GM18858 (cell line): ENCODE data around the gene CABLES1.
A peak's percentile ranks its signal among the peaks of the same experiment; 100 is the strongest.

Experiments
- ATAC-seq: cut with Tn5 transposase; IDR thresholded peaks from one replicate; pipeline ENCODE4 v1.9.1; 2021; ENCODE audit not compliant: unreplicated experiment

The CABLES1 gene

DNA sequence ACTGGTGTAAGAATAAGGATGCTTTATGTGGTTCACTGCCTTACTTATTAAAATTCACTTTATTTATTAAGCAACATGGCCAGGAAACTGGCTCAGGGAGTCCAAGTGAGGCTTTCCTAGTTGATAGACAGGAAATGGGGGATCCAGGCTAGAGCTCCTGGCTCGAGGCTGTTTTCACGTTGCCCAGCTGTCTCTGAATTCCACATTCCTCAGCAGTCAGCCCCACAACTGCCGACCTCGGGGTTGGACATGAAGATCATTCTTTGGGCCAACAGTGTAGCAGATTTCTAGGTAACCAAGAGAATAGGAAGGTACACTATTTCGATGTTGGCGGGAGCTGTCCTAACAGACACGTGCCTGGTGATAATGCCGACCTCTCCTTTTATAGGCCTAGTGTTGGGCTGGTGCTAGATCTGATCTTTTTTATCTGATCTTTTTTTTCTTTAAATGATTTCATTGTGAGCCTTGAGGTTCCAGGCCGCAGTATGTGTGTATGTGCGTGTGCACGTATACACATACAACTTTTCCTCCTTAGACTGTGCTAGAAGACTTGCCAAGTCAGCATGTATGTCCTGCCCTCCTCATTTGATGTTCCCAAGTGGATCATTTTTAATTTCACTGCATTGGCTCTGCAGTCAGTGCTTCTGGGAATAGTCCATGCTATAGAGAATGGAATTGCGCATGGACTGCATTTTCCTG, 103.5 kb downstream of the CABLES1 start:
- no peak for ATAC-seq

DNA sequence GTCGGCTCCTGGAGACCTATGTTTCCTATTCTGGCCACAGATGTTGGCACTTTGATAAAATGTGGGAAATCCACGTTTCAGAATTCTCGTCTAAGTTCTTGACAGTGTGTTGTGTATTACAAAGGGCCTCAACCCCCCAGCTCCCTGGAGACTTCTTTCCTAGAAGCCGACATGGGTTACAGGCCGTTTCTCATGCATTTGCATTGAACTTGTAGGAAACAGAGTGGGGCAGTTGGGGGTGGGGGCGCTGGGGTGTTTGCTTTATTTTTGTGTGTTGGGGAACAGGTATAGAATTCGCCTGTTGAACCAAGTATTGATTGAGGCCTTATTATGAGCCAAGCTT, 104.0 kb downstream of the CABLES1 start:
- no peak for ATAC-seq

DNA sequence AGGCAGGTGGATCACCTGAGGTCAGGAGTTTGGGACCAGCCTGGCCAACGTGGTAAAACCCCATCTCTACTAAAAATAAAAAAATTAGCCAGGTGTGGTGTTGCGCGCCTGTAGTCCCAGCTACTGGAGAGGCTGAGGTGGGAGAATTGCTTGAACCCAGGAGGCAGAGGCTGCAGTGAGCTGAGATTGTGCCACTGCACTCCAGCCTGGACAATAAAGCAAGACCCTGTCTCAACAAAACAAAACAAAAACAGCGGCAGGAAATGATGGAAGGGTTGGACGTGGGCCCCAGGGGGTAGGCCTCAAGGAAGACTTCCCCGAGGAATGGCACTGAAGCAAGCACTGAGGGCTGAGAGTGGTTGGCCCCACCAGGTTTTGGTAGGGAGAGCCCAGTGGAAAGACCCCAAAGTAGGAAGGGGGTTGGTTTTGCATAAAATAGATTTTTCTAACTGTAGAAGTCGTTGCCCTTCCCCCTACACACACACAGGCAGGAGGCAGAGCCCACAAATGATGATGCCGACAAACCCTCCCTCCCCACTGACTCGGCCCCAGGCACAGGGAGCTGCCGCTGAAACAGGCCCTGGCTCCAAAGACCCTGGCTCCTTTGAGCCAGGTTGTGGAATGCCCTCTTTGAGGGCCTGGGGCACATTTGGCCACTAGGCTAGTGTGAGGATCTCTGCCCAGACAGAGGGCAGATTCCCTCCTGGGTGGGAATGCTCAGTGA, 104.8 kb downstream of the CABLES1 start:
- no peak for ATAC-seq

GRCh38 chr18:23240609-23240930, 105.3 kb downstream of the CABLES1 start:
- ATAC-seq: no peak

DNA sequence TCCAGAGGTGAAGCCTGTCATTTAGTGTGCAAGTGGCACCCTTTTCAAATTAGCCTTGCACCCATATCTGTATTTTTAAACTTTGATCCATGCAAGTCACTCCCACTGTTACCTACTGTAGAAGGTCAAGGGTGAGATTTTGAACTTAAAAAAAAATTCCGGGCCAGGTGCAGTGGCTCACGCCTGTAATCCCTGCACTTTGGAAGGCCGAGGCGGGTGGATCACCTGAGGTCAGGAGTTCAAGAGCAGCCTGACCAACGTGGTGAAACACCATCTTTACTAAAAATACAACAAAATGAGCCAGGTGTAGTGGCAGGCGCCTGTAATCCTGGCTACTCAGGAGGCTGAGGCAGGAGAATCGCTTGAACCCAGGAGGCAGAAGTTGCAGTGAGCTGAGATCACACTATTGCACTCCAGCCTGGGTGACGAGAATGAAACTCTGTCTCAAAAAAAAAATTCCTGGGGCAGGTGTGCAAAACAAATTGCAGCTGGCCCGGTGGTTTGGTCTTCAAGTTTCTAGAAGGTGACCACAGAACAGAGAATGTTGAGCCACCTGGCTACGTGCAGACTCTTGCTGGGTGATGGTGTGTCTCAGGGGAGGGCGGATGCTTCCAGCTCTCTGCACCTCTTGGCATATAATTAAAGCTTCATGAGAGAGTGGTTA, 106.7 kb downstream of the CABLES1 start:
- peak; percentile 73 for ATAC-seq

GRCh38 chr18:23243178-23243577, 107.9 kb downstream of the CABLES1 start:
- ATAC-seq: no peak

- ATAC-seq: no peak
Measured at GRCh38 chr18:23243816-23244215, 108.5 kb downstream of the CABLES1 start.

GRCh38 chr18:23244401-23244800, 109.1 kb downstream of the CABLES1 start:
- no peak for ATAC-seq

GRCh38 chr18:23245461-23245860, 110.2 kb downstream of the CABLES1 start:
- ATAC-seq: no peak

DNA sequence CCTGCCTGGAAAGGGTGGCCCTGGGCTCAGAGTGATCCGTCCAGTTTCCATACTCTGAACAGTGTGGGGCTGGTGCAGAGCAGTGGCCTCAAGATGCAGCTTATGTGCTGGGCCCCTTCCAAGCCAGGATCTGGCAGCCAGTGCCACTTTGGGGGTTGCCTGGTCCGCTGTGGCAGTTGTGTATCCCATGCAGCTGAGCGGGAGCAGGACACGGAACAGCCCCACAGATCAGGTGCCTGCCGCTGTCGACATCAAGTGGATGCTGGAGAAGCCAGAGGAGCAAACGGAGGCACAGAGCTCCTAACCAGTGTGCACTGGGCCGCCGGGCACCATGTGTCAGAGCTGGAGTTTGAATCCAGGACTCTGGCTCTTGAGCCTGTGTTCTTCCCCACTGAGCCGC, 112.0 kb downstream of the CABLES1 start:
- no peak for ATAC-seq

DNA sequence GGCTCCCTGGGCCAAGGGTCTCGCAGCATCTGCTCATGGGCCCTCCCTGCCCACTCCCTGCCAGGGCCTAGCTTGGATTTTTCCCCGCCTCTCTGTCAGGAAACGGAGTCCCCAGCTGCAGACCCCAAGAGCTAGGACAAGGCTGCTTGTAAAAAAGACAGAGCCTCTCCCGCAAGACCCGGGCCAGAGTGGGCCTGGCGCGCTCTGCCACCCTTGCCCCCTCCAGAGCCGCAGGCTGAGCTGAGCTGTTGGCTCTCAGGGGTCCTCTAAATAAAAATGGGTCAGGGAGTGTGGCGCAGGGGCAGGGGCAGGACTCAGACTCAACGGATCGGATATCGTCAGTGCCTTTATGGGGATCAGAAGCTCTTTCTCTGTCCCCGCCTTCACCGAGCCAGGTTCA, 112.6 kb downstream of the CABLES1 start:
- ATAC-seq: no peak

- ATAC-seq: no peak
Measured at GRCh38 chr18:23248826-23249225, 113.5 kb downstream of the CABLES1 start.

DNA sequence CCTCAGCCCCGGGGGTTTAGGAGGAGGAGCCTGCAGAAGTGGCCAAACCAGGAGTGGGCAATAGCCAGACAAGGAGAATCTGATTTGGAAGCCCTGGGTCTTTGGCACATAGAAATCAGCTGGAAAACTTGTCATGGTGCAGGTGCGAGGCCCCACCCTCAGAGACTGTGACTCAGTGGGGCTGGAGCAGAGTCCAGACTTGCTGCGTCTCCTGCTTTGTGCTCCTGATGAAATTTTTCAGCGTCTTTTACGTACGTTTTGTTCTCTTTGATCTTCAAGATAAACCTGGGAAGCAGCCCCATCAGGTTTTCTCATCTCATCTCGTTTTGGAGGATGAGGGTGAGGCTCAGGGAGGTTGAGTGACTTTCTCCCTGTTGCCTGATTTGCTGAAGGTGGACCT, 114.1 kb downstream of the CABLES1 start:
- ATAC-seq: no peak

- ATAC-seq: no peak
Measured at GRCh38 chr18:23250893-23251656, 115.8 kb downstream of the CABLES1 start.

GRCh38 chr18:23253630-23254029, 118.3 kb downstream of the CABLES1 start:
- no peak for ATAC-seq

DNA sequence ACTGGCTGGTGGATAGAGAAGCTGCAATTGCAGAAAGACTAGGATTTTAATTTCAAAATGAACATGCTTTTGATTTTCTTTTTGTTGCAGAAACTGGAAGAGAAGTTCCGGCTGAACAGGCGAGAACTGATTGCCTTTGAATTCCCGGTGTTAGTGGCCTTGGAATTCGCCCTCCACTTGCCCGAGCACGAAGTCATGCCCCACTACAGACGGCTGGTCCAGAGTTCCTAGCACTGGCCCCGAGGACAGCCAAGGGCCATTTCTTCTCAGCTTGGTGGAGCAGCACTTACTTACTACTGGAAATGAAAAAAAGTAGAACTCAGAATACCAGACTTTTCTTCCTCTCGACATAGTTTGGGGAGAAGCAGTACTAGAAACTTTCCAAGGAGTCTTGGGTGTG, 121.9 kb downstream of the CABLES1 start:
- ATAC-seq: no peak

- no peak for ATAC-seq
Measured at GRCh38 chr18:23257686-23258565, 122.6 kb downstream of the CABLES1 start.

GRCh38 chr18:23258566-23259469, 123.5 kb downstream of the CABLES1 start:
- ATAC-seq: no peak
